A204.1 (cell line): ENCODE results near the gene NAPB.
A peak's percentile ranks its signal among the peaks of the same experiment; 100 is the strongest.
"Not testable (repeated sequence)": the region's sequence is repeated elsewhere in the genome, so short reads cannot be mapped to it uniquely, and the experiment has no call there.

Experiments used
- FAIRE-seq: peaks from 2 replicates; lab custom pipeline; 2012; peaks lifted over from hg19 to GRCh38; lab: Jason Lieb, UNC

The NAPB gene

GRCh38 chr20:23420943-23421931, at the start of gene NAPB:
TSS of gene NAPB (minus strand) at chr20:23421488. CDS start at chr20:23421402, 86 bp downstream.
- FAIRE-seq: no peak

GRCh38 chr20:23466961-23467360, 45.7 kb upstream of the NAPB start:
- FAIRE-seq: not testable (repeated sequence)

GRCh38 chr20:23461180-23461579, 39.9 kb upstream of the NAPB start:
- no peak for FAIRE-seq

GRCh38 chr20:23459461-23460150, 38.3 kb upstream of the NAPB start:
- no peak for FAIRE-seq

- no peak for FAIRE-seq
Measured at GRCh38 chr20:23456873-23457272, 35.6 kb upstream of the NAPB start.

GRCh38 chr20:23456409-23456808, 35.1 kb upstream of the NAPB start:
- FAIRE-seq: no peak

- FAIRE-seq: no peak
Measured at GRCh38 chr20:23455639-23456038, 34.4 kb upstream of the NAPB start.

GRCh38 chr20:23454816-23455215, 33.5 kb upstream of the NAPB start:
- no peak for FAIRE-seq

- no peak for FAIRE-seq
Measured at GRCh38 chr20:23453549-23454543, 32.6 kb upstream of the NAPB start.

GRCh38 chr20:23452776-23453175, 31.5 kb upstream of the NAPB start, which contains the start of gene CST11:
TSS of gene CST11 (minus strand) at chr20:23452876. CDS start at chr20:23452811, 65 bp downstream.
- no peak for FAIRE-seq

- FAIRE-seq: no peak
Measured at GRCh38 chr20:23451956-23452487, 30.7 kb upstream of the NAPB start.

- no peak for FAIRE-seq
Measured at GRCh38 chr20:23450877-23451276, 29.6 kb upstream of the NAPB start.

GRCh38 chr20:23449421-23449820, 28.1 kb upstream of the NAPB start:
- no peak for FAIRE-seq

GRCh38 chr20:23448167-23448566, 26.9 kb upstream of the NAPB start:
- no peak for FAIRE-seq

- no peak for FAIRE-seq
Measured at GRCh38 chr20:23446505-23446904, 25.2 kb upstream of the NAPB start.

GRCh38 chr20:23445596-23446217, 24.4 kb upstream of the NAPB start:
- no peak for FAIRE-seq

GRCh38 chr20:23444859-23445258, 23.6 kb upstream of the NAPB start:
- no peak for FAIRE-seq

GRCh38 chr20:23442436-23442835, 21.1 kb upstream of the NAPB start:
- FAIRE-seq: no peak

- peak; percentile 73 for FAIRE-seq
Measured at GRCh38 chr20:23441850-23442313, 20.6 kb upstream of the NAPB start.

- no peak for FAIRE-seq
Measured at GRCh38 chr20:23440004-23440403, 18.7 kb upstream of the NAPB start.

- no peak for FAIRE-seq
Measured at GRCh38 chr20:23438661-23439060, 17.4 kb upstream of the NAPB start.
